B cell (primary cell): ENCODE data around the gene TPGS2.

Experiments
- CTCF ChIP-seq: fragments of 200-600 bp; IDR thresholded peaks from one replicate; pipeline ENCODE4 v1.8.0; 2022; ENCODE audit warnings: antibody characterized with exemption, mild to moderate bottlenecking
- EZH2 ChIP-seq: IDR thresholded peaks from 2 replicates; pipeline ENCODE4 v1.6.1; 2012; ENCODE audit warnings: borderline replicate concordance, low read depth, mild to moderate bottlenecking, moderate library complexity, low read length; ENCODE audit not compliant: insufficient read depth, poor library complexity, severe bottlenecking

- TF ChIP-seq CTCF: no peak
- TF ChIP-seq EZH2: no peak
These were observed 11.8 kb downstream of the TPGS2 start for GRCh38 chr18:36817039-36817438.
